Coronary artery (tissue), 2 donors: ENCODE measurements around the gene NAV2.

Source experiments
- DNase-seq: peaks from one replicate; pipeline ENCODE4 v3.0.0-alpha.2; 2017; ENCODE audit warnings: low spot score
- H3K27ac ChIP-seq, 2 donors: fragments of 200-600 bp; sonication (generic); one replicate each; pipeline ENCODE4 v1.5.1; 2016 to 2019
- H3K4me3 ChIP-seq: fragments of 200-600 bp; sonication (generic); 2 replicates; pipeline ENCODE4 v1.5.1; 2016; ENCODE audit warnings: mild to moderate bottlenecking, moderate library complexity
- CTCF ChIP-seq: fragments of 200-600 bp; sonication (generic); IDR thresholded peaks from one replicate; pipeline ENCODE4 v1.5.1; 2019; ENCODE audit warnings: antibody characterized with exemption

The NAV2 gene

GRCh38 chr11:19915808-19916207 is 203.2 kb downstream of the NAV2 start:
- no peak for TF ChIP-seq CTCF
- no peak for DNase-seq
- no peak overlapping the region for H3K4me3 ChIP-seq
- H3K27ac ChIP-seq = no peak overlapping the region

- TF ChIP-seq CTCF = no peak
- peak overlapping the region in 1 of 2 donors; percentile 42 for H3K27ac ChIP-seq
These were observed 204.4 kb downstream of the NAV2 start for GRCh38 chr11:19917069-19917468.

GRCh38 chr11:19918302-19919049 is 205.8 kb downstream of the NAV2 start:
- peak overlapping the region; percentile 5 for H3K4me3 ChIP-seq
- DNase-seq = no peak
- peak overlapping the region; percentile 63 to 86 for H3K27ac ChIP-seq
- TF ChIP-seq CTCF = no peak

More at GRCh38 chr11:19917069-19917468, 204.4 kb downstream of the NAV2 start:
- no peak for DNase-seq
- no peak overlapping the region for H3K4me3 ChIP-seq

GRCh38 chr11:19919050-19919561 is 206.5 kb downstream of the NAV2 start:
- peak overlapping the region; percentile 63 to 86 for H3K27ac ChIP-seq
- no peak for TF ChIP-seq CTCF
- DNase-seq = peak; percentile 88
- peak overlapping the region; percentile 5 for H3K4me3 ChIP-seq

- DNase-seq = no peak
- no peak for TF ChIP-seq CTCF
- no peak overlapping the region for H3K4me3 ChIP-seq
- H3K27ac ChIP-seq = peak overlapping the region; percentile 42 to 63
These were observed 208.3 kb downstream of the NAV2 start for GRCh38 chr11:19920982-19921381.

- peak overlapping the region in 1 of 2 donors; percentile 45 for H3K27ac ChIP-seq
These were observed 209.5 kb downstream of the NAV2 start for GRCh38 chr11:19921976-19922688.

More at GRCh38 chr11:19921976-19922688, 209.5 kb downstream of the NAV2 start:
- no peak overlapping the region for H3K4me3 ChIP-seq
- TF ChIP-seq CTCF = no peak
- no peak for DNase-seq
